ENCODE results near the gene SLC35E1. TPM values are rescaled to one million over a fixed set of nuclear protein-coding genes. Genes with fewer than 3 reads are reported as not detected.

SLC35E1 gene
- total RNA-seq, 1 donor from 2014 or later, result 55.3 TPM

DNA sequence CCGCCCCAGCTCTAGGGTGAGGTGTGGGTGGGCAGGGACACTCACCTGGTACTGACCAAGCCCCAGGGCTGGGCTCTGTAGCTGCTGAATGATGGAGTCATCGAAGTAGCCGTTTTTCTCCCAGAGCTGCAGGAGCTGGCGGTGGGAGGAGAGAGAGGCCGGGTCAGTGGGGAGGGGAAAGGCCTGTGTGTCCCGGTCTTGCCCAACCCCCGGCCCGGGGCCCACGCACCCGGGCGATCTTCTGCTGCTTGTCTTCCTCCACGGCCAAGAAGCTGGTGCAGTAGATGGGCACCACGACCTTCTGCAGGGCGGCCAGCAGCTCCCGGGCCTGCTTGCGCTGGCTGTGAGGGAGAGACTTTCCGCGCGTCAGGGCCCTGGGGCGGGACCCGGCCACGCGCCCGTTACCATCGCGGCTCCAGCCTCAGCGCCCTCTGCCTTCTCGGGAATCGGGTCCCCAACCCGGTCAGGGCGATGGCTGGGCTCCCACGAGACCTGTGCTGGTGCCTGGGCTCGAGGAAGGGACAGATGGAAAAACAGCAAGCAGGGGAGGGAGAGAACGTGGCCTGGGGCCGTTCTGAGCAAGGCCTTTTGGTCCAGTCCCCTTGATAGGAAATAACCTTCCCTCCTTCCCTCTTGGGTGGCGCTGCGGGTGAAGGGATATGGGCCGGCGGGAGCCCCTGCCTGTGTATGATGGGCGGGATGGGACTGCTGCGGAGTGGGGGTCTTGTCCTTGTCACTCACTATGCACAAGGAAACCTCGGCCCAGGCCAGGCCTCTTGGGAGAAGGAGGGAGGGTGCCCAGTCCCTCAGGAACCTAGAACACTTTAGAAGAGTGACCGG is 41.5 kb downstream of the SLC35E1 start:
- peaks cover 64% of the 10 kb centered on the region for H3K36me3 Mint-ChIP-seq (ENCODE audit: low read depth)
- H3K27ac Mint-ChIP-seq, result no peak overlapping the region
- no peak overlapping the region for H3K4me3 Mint-ChIP-seq (ENCODE audit: low read depth)
- H3K9me3 Mint-ChIP-seq, result no peaks in the 10 kb centered on the region
- H3K4me1 Mint-ChIP-seq (ENCODE audit: low read depth), result no peaks in the 10 kb centered on the region
- DNase-seq (ENCODE audit: low spot score), result no peak
- intact Hi-C loops (cut with micrococcal nuclease), result no loop called here
- H3K27me3 Mint-ChIP-seq (ENCODE audit: low read depth), result no peaks in the 10 kb centered on the region

DNA sequence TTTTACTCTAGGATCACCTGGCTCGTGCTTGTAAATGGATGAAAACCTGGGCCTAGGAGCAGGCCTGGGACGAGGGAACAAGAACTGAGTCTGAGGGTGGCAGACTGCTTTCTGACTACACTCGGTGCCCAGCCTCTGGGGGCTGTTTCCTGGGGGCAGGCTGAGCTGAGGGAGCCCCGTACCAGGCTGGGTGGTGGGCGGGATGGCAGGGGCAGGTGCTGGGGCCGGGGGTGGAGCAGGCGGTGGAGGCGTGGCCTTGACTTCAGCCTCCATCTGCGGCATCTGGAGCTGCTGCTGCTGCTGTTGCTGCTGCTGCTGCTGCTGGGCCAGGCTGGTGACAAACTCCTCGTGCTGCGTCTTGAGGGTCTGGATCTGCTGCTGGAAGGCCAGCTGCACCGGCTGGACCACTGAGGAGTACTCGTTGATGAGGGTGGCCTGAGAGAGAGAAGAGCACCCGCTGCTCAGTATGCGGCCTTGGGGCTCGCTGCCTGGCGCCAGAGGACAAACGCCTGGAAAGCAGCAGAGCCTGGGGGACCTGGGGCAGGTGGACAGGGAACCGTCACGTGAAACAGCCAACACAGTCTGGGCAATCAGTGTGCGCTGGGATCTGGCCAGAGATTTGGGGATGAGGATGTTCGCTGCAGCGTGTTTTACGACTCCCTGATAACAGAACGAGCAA is 42.6 kb downstream of the SLC35E1 start:
- H3K27me3 Mint-ChIP-seq (ENCODE audit: low read depth), result no peaks in the 10 kb centered on the region
- H3K4me3 Mint-ChIP-seq (ENCODE audit: low read depth), result no peak overlapping the region
- no peaks in the 10 kb centered on the region for H3K9me3 Mint-ChIP-seq
- peaks cover 63% of the 10 kb centered on the region for H3K36me3 Mint-ChIP-seq (ENCODE audit: low read depth)
- H3K4me1 Mint-ChIP-seq (ENCODE audit: low read depth), result no peaks in the 10 kb centered on the region
- DNase-seq (ENCODE audit: low spot score), result no peak
- intact Hi-C loops (cut with micrococcal nuclease), result no loop called here
- H3K27ac Mint-ChIP-seq, result no peak overlapping the region

DNA sequence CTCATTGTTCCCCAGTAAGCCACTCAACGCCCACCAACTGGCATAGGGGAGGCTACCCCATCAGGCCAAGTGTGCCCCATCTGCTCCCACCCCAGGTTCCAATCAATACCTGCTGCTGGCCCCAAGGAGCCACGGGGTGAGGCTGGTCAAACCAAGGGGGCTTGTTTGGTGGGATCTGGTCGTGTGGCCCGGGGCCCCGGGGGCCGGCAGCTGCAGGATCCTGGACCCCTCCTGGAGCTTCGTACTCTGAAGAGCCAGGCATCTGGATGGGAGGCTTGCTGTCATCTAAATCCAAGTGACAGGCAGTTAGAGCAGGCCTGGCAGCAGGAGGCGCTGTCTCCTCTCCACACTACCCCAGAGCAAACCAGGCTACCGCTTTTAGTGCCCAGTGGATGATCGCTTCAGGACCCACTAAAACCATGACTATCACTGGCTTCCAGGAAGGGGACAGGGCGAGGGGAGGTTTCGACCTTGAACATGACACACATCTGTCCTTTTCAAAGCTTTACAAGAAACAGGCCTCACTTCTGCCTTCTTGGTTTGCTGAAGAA is 44.2 kb downstream of the SLC35E1 start:
- Mint-ChIP-seq H3K27ac (no peak overlapping the region), H3K36me3 (ENCODE audit: low read depth) (peaks cover 63% of the 10 kb centered on the region), H3K4me3 (ENCODE audit: low read depth) (no peak overlapping the region), H3K4me1 (ENCODE audit: low read depth) (no peaks in the 10 kb centered on the region), H3K27me3 (ENCODE audit: low read depth) (no peaks in the 10 kb centered on the region), H3K9me3 (no peaks in the 10 kb centered on the region)
- intact Hi-C loops (cut with micrococcal nuclease), result no loop called here
- DNase-seq (ENCODE audit: low spot score), result peak; percentile 30

DNA sequence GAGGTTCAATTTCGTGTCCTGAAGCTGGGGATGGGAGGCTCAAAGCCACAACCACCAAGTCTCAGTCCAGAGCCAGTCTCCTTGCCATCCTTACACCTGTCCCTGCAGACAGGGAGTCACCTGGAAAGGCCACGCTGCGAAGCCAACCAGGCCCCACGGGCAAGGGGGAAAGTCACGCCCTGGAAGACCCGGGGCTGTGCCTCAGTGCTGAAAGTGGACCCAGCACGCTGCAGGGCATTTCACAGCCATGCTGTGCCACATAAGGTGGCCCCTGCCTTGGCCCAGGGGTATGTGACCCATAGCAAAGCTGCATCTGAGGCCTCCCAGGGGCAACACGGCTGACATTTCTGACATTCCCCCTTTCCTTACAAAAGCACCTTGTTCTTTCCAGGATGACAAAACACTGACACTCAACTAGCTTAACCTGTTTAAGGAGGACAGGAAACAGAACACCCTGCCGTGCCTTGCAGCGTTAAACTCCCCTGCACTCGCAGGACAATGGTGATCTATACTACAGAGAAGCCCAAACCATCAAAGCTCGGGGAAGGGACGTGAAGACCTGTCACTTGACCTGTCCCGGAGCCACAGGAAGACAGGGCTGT is 44.8 kb downstream of the SLC35E1 start:
- H3K4me1 Mint-ChIP-seq (ENCODE audit: low read depth), result no peaks in the 10 kb centered on the region
- H3K4me3 Mint-ChIP-seq (ENCODE audit: low read depth), result no peak overlapping the region
- no peaks in the 10 kb centered on the region for H3K27me3 Mint-ChIP-seq (ENCODE audit: low read depth)
- intact Hi-C loops (cut with micrococcal nuclease), result no loop called here
- H3K36me3 Mint-ChIP-seq (ENCODE audit: low read depth), result peaks cover 67% of the 10 kb centered on the region
- no peaks in the 10 kb centered on the region for H3K9me3 Mint-ChIP-seq
- no peak overlapping the region for H3K27ac Mint-ChIP-seq
- no peak for DNase-seq (ENCODE audit: low spot score)

DNA sequence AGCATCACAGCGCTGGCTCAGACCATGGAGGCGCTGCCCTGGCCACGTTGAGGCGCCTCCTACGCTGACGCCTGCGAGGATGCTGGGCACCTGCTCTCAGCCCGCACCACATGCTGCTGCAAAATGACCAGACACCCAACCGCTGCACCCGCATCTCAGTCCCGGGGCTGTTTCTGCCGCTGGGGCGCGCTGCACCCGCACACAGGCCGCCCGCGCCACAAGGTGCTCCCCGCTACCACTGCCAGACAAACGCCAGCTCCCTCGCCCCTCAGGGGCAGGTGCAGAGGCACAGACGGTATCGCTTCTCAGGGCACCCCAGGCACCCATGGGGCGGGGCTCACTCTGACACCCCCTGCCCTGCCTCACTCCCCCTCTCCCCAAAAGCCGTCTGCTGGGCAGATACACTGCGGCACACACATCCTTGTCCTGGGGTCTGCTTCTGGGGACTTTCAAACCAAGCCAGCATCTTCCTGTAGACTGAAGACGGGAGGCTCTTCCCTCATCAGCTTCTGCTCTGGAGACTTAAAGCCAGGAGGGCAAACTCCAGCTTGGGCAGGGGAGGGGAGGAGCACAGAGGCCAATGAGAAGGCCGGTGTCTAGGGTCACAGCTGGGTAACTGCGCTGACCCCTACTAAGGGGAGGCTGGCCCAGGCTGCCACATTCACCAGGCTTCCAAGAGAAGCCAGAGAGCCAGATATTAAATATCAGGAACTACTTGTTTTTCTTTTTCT is 46.3 kb downstream of the SLC35E1 start:
- Mint-ChIP-seq H3K36me3 (ENCODE audit: low read depth) (peaks cover 60% of the 10 kb centered on the region), H3K4me1 (ENCODE audit: low read depth) (no peaks in the 10 kb centered on the region), H3K9me3 (no peaks in the 10 kb centered on the region), H3K27me3 (ENCODE audit: low read depth) (no peaks in the 10 kb centered on the region), H3K4me3 (ENCODE audit: low read depth) (no peak overlapping the region), H3K27ac (no peak overlapping the region)
- no peak for DNase-seq (ENCODE audit: low spot score)
- intact Hi-C loops (cut with micrococcal nuclease), result no loop called here

DNA sequence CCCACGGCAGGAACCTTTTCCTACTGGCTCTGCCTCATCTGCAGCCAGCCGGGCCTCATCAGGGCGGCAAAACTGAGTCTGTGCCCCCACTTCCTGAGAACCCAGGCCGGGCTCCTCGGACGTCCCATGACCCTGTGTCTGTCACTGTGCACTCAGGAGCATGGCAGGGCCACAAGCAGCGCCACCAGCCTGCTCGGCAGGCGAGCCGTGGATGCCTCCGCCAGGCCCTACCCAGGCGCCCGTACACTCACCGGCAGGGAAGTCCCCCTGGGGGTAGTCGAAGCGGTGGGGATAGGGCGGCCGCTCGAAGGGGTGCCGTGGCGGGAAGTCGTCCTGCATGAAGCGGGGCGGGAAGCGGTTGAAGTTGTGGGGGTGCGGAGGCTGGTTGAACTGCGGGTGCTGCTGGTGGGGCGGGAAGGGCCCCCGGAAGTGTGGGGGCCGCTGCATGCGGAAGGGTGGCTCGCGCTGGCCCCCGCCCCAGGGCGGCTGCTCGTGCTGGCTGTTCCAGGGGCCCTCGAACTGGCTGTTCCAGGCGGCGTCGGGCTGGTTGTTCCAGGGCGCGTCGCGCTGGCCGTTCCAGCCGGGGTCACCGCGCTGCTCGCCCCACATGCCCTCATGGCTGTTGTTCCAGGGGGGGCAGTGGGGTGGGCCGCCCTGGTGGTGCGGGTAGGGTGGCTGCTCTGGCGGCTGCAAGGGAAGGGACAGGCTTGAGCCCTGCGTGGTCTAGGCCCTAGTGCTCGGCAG is 47.1 kb downstream of the SLC35E1 start:
- no peaks in the 10 kb centered on the region for H3K4me1 Mint-ChIP-seq (ENCODE audit: low read depth)
- no peaks in the 10 kb centered on the region for H3K9me3 Mint-ChIP-seq
- no peaks in the 10 kb centered on the region for H3K27me3 Mint-ChIP-seq (ENCODE audit: low read depth)
- DNase-seq (ENCODE audit: low spot score), result no peak
- peaks cover 66% of the 10 kb centered on the region for H3K36me3 Mint-ChIP-seq (ENCODE audit: low read depth)
- no peak overlapping the region for H3K27ac Mint-ChIP-seq
- no peak overlapping the region for H3K4me3 Mint-ChIP-seq (ENCODE audit: low read depth)
- intact Hi-C loops (cut with micrococcal nuclease), result no loop called here

DNA sequence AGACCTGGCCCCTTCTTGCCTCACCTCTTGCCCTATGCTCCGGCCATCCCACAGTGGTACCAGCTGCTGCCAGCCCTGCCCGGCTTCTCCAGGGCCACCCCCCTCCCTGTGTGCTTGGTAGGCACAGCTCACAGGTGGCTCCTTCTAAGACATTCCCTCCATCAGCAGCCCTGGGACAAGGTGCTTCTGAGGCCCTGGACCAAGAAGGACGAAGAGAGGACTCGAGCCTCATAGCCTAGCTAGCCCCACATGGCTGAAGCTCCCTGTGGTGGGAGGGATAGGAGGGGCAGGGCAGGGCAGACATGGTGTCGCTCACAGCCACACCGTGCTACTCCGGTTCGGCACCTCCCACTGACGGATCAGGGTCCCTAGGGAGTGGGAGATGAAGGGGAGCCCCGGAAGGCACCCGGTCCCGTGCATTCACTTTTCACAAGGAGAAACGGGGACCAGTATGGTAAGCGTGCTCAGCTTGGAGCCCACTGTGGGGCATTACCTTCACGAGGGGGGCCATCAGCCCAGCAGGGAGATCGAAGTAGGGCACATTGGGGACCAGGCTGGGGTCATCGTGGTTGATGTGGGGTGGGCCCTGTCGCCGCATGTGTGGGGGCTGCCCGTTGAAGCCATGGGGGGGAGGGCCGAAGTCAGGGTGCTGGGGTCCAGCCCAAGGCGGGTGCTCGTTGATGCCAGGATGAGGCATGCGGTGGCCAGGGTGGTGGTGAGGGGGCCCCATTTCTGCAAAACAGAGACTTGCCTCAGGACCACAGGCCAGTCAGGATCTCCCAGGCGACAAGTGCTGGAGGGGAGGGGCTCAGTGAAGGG is 49.4 kb downstream of the SLC35E1 start:
- Mint-ChIP-seq H3K36me3 (ENCODE audit: low read depth) (peaks cover 70% of the 10 kb centered on the region), H3K9me3 (no peaks in the 10 kb centered on the region), H3K27me3 (ENCODE audit: low read depth) (no peaks in the 10 kb centered on the region), H3K4me1 (ENCODE audit: low read depth) (no peaks in the 10 kb centered on the region), H3K27ac (no peak overlapping the region), H3K4me3 (ENCODE audit: low read depth) (no peak overlapping the region)
- intact Hi-C loops (cut with micrococcal nuclease), result no loop called here
- DNase-seq (ENCODE audit: low spot score), result no peak

DNA sequence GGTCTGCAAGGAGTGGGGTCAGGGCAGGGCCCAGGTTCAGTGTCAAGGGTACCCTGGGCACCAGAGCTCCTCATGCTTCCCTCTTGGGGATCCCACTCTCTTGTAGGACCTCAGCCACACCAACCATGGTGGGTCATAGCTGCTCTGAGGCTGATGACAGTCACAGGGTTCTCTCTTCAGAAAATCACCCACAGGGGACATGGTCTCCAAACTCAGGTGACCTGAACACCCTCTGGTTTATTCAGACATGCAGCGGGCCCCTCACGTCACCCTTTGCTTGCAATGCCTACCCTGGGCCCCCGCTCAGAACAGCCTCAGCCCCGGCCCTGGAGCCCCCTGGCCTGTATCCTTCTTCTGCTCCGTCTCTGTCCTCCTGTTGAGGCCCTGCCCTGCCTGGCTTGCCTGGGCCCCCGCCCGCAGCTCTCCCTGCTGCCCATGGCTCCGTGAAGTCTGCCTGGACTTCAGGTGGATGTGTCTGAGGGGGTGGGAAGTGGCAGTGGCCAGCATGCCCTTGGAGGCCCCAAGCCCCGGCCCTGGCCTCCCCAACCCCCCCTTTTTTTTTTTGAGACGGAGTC is 50.4 kb downstream of the SLC35E1 start:
- intact Hi-C loops (cut with micrococcal nuclease), result no loop called here
- H3K27ac Mint-ChIP-seq, result no peak overlapping the region
- H3K9me3 Mint-ChIP-seq, result no peaks in the 10 kb centered on the region
- H3K4me3 Mint-ChIP-seq (ENCODE audit: low read depth), result no peak overlapping the region
- DNase-seq (ENCODE audit: low spot score), result no peak
- no peaks in the 10 kb centered on the region for H3K4me1 Mint-ChIP-seq (ENCODE audit: low read depth)
- peaks cover 74% of the 10 kb centered on the region for H3K36me3 Mint-ChIP-seq (ENCODE audit: low read depth)
- H3K27me3 Mint-ChIP-seq (ENCODE audit: low read depth), result no peaks in the 10 kb centered on the region

DNA sequence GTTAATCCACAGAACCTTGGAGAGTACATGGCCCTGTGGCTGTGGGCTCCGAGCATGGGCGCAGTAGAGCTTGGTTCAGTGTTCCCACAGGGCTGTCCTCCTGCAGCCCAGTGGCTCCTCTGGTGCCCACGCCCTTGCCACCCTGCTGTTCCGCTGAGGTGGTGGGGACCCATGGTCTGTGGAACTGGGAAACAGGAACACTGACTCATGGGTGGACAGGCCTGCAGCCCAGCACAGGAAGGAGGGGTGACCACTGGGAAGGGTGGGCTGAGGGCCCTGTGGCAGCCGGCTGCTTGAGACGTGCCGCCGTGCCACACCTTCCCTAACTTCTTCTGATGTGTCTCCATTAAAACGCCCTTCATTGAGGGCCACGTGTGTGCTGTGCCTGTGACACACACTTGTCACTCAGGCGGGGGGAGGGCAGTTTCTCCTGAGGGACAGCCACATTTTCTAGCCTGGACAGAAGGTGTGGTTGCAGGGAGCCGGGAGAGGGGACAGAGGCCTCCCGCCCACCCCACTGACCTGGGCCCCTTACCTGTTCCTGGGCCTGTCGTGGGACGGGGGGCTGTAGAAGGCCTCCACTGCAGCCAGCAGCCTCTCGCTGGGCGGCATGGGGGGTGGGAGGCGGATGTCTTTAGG is 51.1 kb downstream of the SLC35E1 start:
- H3K4me3 Mint-ChIP-seq (ENCODE audit: low read depth), result no peak overlapping the region
- no peak for DNase-seq (ENCODE audit: low spot score)

DNA sequence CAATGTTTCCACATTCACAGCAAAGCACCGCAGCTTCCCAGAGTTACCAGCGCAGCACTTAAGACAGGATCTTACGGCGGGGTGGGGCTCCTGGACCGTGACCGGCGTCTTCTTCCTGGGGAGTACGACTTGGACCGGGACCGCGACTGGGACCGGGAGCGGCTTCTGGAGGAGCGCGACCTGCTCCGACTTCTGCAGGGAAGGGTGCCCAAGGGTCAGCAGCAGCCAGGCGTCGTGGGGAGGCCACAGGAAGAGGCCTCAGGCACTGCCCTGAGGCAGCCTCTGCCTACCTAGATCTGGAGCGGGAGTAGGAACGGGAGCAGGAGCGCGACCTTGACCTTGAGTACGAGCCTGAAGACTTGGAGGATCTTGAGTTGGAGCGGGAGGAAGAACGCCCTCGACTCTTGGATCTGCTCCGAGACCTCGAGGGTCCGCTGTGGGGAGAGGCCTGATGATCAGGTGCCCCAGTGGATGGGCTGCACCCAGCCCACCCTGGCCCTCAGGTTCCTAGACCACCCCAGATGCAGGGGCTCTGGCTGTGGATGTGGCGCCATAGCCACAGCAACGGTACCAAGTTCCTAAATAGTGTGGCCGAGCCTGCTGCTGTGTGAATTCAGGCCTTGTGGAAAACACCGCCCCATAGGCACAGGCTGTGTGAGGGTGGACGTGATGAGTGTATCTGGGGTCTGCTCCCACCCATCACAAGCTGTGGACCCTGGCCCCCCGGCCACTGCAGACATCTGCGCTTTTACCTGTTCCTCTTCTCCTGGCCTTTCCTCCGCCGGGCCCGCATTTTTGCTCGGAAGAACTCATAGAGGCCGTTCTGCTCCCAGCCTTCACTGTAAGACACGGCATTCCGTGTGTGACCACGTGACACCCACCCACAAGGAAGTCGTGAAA is 51.9 kb downstream of the SLC35E1 start:
- no peaks in the 10 kb centered on the region for H3K4me1 Mint-ChIP-seq (ENCODE audit: low read depth)
- H3K9me3 Mint-ChIP-seq, result no peaks in the 10 kb centered on the region
- intact Hi-C loops (cut with micrococcal nuclease), result no loop called here
- H3K36me3 Mint-ChIP-seq (ENCODE audit: low read depth), result peaks cover 66% of the 10 kb centered on the region
- no peak overlapping the region for H3K27ac Mint-ChIP-seq
- DNase-seq (ENCODE audit: low spot score), result no peak
- no peak overlapping the region for H3K4me3 Mint-ChIP-seq (ENCODE audit: low read depth)
- H3K27me3 Mint-ChIP-seq (ENCODE audit: low read depth), result no peaks in the 10 kb centered on the region

More for the DNA sequence above, 51.1 kb downstream of the SLC35E1 start:
- Mint-ChIP-seq H3K27ac (no peak overlapping the region), H3K36me3 (ENCODE audit: low read depth) (peaks cover 71% of the 10 kb centered on the region), H3K27me3 (ENCODE audit: low read depth) (no peaks in the 10 kb centered on the region), H3K4me1 (ENCODE audit: low read depth) (no peaks in the 10 kb centered on the region), H3K9me3 (no peaks in the 10 kb centered on the region)
- intact Hi-C loops (cut with micrococcal nuclease), result no loop called here
